Panc1 (cell line): ENCODE data around the gene RPL12. TPM values are rescaled to one million over a fixed set of nuclear protein-coding genes. Genes with fewer than 3 reads are reported as not detected.

Experiments used
- ATAC-seq: fragments of 200-7000 bp; cut with Tn5 transposase; 2 replicates; pipeline ENCODE4 v1.9.1; 2020; ENCODE audit warnings: mild to moderate bottlenecking, moderate library complexity
- BruUV-seq: library from RNA; stranded (reverse); fragments of 400-500 nt; replicated peaks from 2 replicates; lab custom pipeline; 2021; lab: Mats Ljungman, UMichigan
- CTCF ChIA-PET: fragments of 300-600 bp; sonication (Branson Sonifier 250); formaldehyde crosslinking; loops from one replicate; lab custom pipeline; 2022; ENCODE audit warnings: antibody characterized with exemption; lab: Charles Lee
- POLR2A ChIA-PET: fragments of 300-600 bp; sonication (Branson Sonifier 250); formaldehyde crosslinking; loops from one replicate; lab custom pipeline; 2022; ENCODE audit warnings: antibody characterized with exemption; lab: Charles Lee
- DNase-seq: peaks from one replicate; pipeline ENCODE4 v3.0.0-alpha.2; 2010; ENCODE audit warnings: low read depth, low spot score
- H3K27ac ChIP-seq: 2 replicates; pipeline ENCODE4 v1.5.1; 2011; ENCODE audit warnings: mild to moderate bottlenecking, low read length, inconsistent platforms
- H3K27me3 ChIP-seq: fragments of 200-500 bp; sonication (Bioruptor generic); 2 replicates; pipeline ENCODE4 v1.6.0; 2014; ENCODE audit warnings: low read length, inconsistent platforms; ENCODE audit not compliant: control insufficient read depth, insufficient read depth
- H3K36me3 ChIP-seq: fragments of 200-500 bp; sonication (Bioruptor generic); 2 replicates; pipeline ENCODE4 v1.5.1; 2014; ENCODE audit warnings: inconsistent platforms, mild to moderate bottlenecking, low read length, moderate library complexity; ENCODE audit not compliant: control insufficient read depth, insufficient read depth
- H3K4me1 ChIP-seq: 2 replicates; pipeline ENCODE4 v1.5.1; 2011; ENCODE audit warnings: inconsistent platforms, mild to moderate bottlenecking, low read length, moderate library complexity; ENCODE audit not compliant: control insufficient read depth, insufficient read depth
- H3K4me3 ChIP-seq, 2 experiments: 2 replicates each; pipeline ENCODE4 v1.5.1; 2011 to 2012; ENCODE audit warnings: low read depth in 2 of 2, low read length in 2 of 2, mild to moderate bottlenecking in 2 of 2, inconsistent platforms in 1 of 2, moderate library complexity in 1 of 2
- H3K9me3 ChIP-seq: fragments of 200-500 bp; sonication (Bioruptor generic); 2 replicates; pipeline ENCODE4 v1.5.1; 2014; ENCODE audit warnings: low read depth, mild to moderate bottlenecking, inconsistent platforms, low read length, moderate library complexity; ENCODE audit not compliant: control insufficient read depth, insufficient read depth
- CTCF ChIP-seq: fragments of 450-650 bp; IDR thresholded peaks from 2 replicates; pipeline ENCODE4 v1.5.1; 2017; ENCODE audit warnings: mild to moderate bottlenecking
- POLR2AphosphoS5 ChIP-seq: IDR thresholded peaks from 2 replicates; pipeline ENCODE4 v1.6.1; 2012; ENCODE audit warnings: mild to moderate bottlenecking, low read depth, low read length, moderate library complexity
- REST ChIP-seq, 2 experiments: IDR thresholded peaks; 2 replicates each; pipeline ENCODE4 v1.6.1; 2011 to 2012; ENCODE audit warnings: low read depth in 2 of 2, control low read depth in 1 of 2, low read length in 1 of 2, mild to moderate bottlenecking in 1 of 2, moderate library complexity in 1 of 2; ENCODE audit not compliant: insufficient read depth in 1 of 2
- SIN3A ChIP-seq: IDR thresholded peaks from 2 replicates; pipeline ENCODE4 v1.6.1; 2012; ENCODE audit warnings: low read depth, mild to moderate bottlenecking, low read length, moderate library complexity, borderline replicate concordance; ENCODE audit not compliant: insufficient read depth
- TCF7L2 ChIP-seq: IDR thresholded peaks from 2 replicates; pipeline ENCODE4 v1.6.1; 2011; ENCODE audit warnings: mild to moderate bottlenecking, low read depth, low read length, inconsistent platforms
- in situ Hi-C: cut with HindIII; loops from 2 replicates; pipeline ENCODE4 v1.10.0; 2016; ENCODE audit warnings: low sequenced_read_pairs, low pct_unique_long_range_greater_than_20kb
- intact Hi-C: fragments of 100-400 bp; cut with micrococcal nuclease; formaldehyde crosslinking; loops from one replicate; pipeline ENCODE4 v1.10.0; 2022; ENCODE audit not compliant: unreplicated experiment
- total RNA-seq: library from RNA; stranded (reverse); gene quantifications from one replicate; pipeline ENCODE4 v1.2.1, GENCODE V29; 2021; ENCODE audit not compliant: unreplicated experiment

The RPL12 gene
- total RNA-seq, 1 experiment from 2014 or later = 951 TPM

- no peaks in the 10 kb centered on the region for H3K9me3 ChIP-seq
- H3K4me3 ChIP-seq = no peak overlapping the region
- DNase-seq (no peak), ATAC-seq (no peak; the same call in 1 of the 2 replicates)
- H3K4me1 ChIP-seq = peaks cover 11% of the 10 kb centered on the region
- BruUV-seq = no TSS peak
- intact Hi-C loops = no loop called here
- H3K27ac ChIP-seq = no peak overlapping the region
- TF ChIP-seq CTCF (no peak), REST (IDR thresholded peaks at IDR 0.05; ENCODE audit: insufficient read depth in 1 of 2, low read depth in 2 of 2, low read length in 1 of 2) (no peak), POLR2AphosphoS5 (no peak), TCF7L2 (no peak), SIN3A (no peak)
- ChIA-PET POLR2A (no interaction called here), CTCF (no interaction called here)
- no peaks in the 10 kb centered on the region for H3K27me3 ChIP-seq
- H3K36me3 ChIP-seq = no peaks in the 10 kb centered on the region
- in situ Hi-C loops = no loop called here
These were observed 33.8 kb downstream of the RPL12 start for GRCh38 chr9:127417131-127418036.

- H3K9me3 ChIP-seq = no peaks in the 10 kb centered on the region
- in situ Hi-C loops (no loop called here), intact Hi-C loops (no loop called here)
- H3K27ac ChIP-seq = no peak overlapping the region
- no peak overlapping the region for H3K4me3 ChIP-seq
- peaks cover 9% of the 10 kb centered on the region for H3K4me1 ChIP-seq
- no peaks in the 10 kb centered on the region for H3K27me3 ChIP-seq
- BruUV-seq = no TSS peak
- ATAC-seq (no peak), DNase-seq (no peak)
- ChIA-PET POLR2A (no interaction called here), CTCF (no interaction called here)
- no peak for TF ChIP-seq TCF7L2
- no peak for TF ChIP-seq CTCF
- TF ChIP-seq REST (IDR thresholded peaks at IDR 0.05; ENCODE audit: insufficient read depth in 1 of 2, low read depth in 2 of 2, low read length in 1 of 2) = no peak
- TF ChIP-seq SIN3A = no peak
- no peak for TF ChIP-seq POLR2AphosphoS5
- no peaks in the 10 kb centered on the region for H3K36me3 ChIP-seq
These were observed 35.5 kb downstream of the RPL12 start for GRCh38 chr9:127415657-127416056.
